CD14-positive monocyte (primary cell): Measurements from ENCODE around the gene VILL. TPM values are rescaled to one million over a fixed set of nuclear protein-coding genes. Genes with fewer than 3 reads are reported as not detected.

Experiments used
- DNase-seq, 3 donors: peaks; one replicate each; pipeline ENCODE4 v3.0.0-alpha.2; 2011 to 2022
- H2AFZ ChIP-seq: 2 replicates; pipeline ENCODE4 v1.6.0; 2012; ENCODE audit warnings: mild to moderate bottlenecking, low read depth, low read length, inconsistent platforms; ENCODE audit not compliant: insufficient read depth, poor library complexity, severe bottlenecking
- H3K27ac ChIP-seq, 2 donors: 1 replicate in 1 of 2; 2 replicates in 1 of 2; pipeline ENCODE4 v1.5.1; 2012 to 2013; ENCODE audit warnings: low read length in 2 of 2, control low read depth in 1 of 2, inconsistent platforms in 1 of 2, low read depth in 1 of 2, mild to moderate bottlenecking in 1 of 2
- H3K27me3 ChIP-seq, 2 donors: one replicate each; pipeline versions ENCODE4 v1.6.0 to v1.6.1; 2011 to 2013; ENCODE audit warnings: low read length in 2 of 2; ENCODE audit not compliant: control insufficient read depth in 2 of 2, insufficient read depth in 2 of 2
- H3K36me3 ChIP-seq, 2 donors: replicated peaks in 1 of 2; 1 replicate in 1 of 2; 2 replicates in 1 of 2; pipeline versions ENCODE4 v1.5.1 to v1.6.1; 2012 to 2013; ENCODE audit warnings: low read length in 2 of 2, control low read depth in 1 of 2, inconsistent platforms in 1 of 2, mild to moderate bottlenecking in 1 of 2; ENCODE audit not compliant: insufficient read depth in 2 of 2, control insufficient read depth in 1 of 2
- H3K4me1 ChIP-seq, 2 donors: 1 replicate in 1 of 2; 2 replicates in 1 of 2; pipeline versions ENCODE4 v1.5.1 to v1.6.1; 2012 to 2013; ENCODE audit warnings: low read length in 2 of 2, control low read depth in 1 of 2, inconsistent platforms in 1 of 2, mild to moderate bottlenecking in 1 of 2, moderate library complexity in 1 of 2; ENCODE audit not compliant: insufficient read depth in 2 of 2, control insufficient read depth in 1 of 2
- H3K4me2 ChIP-seq: replicated peaks from 2 replicates; pipeline ENCODE3; 2012; ENCODE audit warnings: low read length, moderate library complexity, mild to moderate bottlenecking; ENCODE audit not compliant: poor library complexity, severe bottlenecking; ENCODE audit errors: extremely low read depth
- H3K4me3 ChIP-seq, 3 experiments: fragments of 200-600 bp in 1 of 3; sonication (generic) in 1 of 3; replicated peaks in 1 of 3; 1 replicate in 2 of 3; 2 replicates in 1 of 3; pipeline ENCODE4 v1.5.1; 2011 to 2013; ENCODE audit warnings: low read length in 3 of 3, mild to moderate bottlenecking in 3 of 3, control low read depth in 2 of 3, low read depth in 2 of 3, inconsistent platforms in 1 of 3, moderate library complexity in 1 of 3
- H3K79me2 ChIP-seq: 2 replicates; pipeline ENCODE4 v1.6.0; 2012; ENCODE audit warnings: mild to moderate bottlenecking, control low read depth, inconsistent platforms, low read length, moderate library complexity; ENCODE audit not compliant: insufficient read depth
- H3K9ac ChIP-seq: 2 replicates; pipeline ENCODE4 v1.6.0; 2017; ENCODE audit warnings: low read length, mild to moderate bottlenecking; ENCODE audit not compliant: insufficient read depth, poor library complexity, severe bottlenecking
- H3K9me3 ChIP-seq, 2 donors: replicated peaks in 1 of 2; 1 replicate in 1 of 2; 2 replicates in 1 of 2; pipeline versions ENCODE4 v1.5.1 to v1.6.1; 2012 to 2013; ENCODE audit warnings: low read length in 2 of 2, control low read depth in 1 of 2; ENCODE audit not compliant: control insufficient read depth in 1 of 2, insufficient read depth in 1 of 2
- H4K20me1 ChIP-seq: 2 replicates; pipeline ENCODE4 v1.6.0; 2012; ENCODE audit warnings: mild to moderate bottlenecking, low read length, control low read depth, moderate library complexity; ENCODE audit not compliant: insufficient read depth
- H3K27ac Mint-ChIP-seq, 7 donors: one replicate each; pipeline ENCODE4 v1.8.0; 2020; ENCODE audit warnings: mild to moderate bottlenecking in 7 of 7, mixed read lengths in 7 of 7, moderate library complexity in 6 of 7, inconsistent platforms in 2 of 7
- H3K27me3 Mint-ChIP-seq, 3 donors: one replicate each; pipeline ENCODE4 v1.8.0; 2021 to 2022; ENCODE audit warnings: low read depth in 3 of 3, mild to moderate bottlenecking in 3 of 3, mixed read lengths in 3 of 3, moderate library complexity in 3 of 3, inconsistent platforms in 1 of 3
- H3K36me3 Mint-ChIP-seq, 2 donors: one replicate each; pipeline ENCODE4 v1.8.0; 2020; ENCODE audit warnings: mixed read lengths in 2 of 2, inconsistent platforms in 1 of 2, mild to moderate bottlenecking in 1 of 2
- H3K4me1 Mint-ChIP-seq: one replicate; pipeline ENCODE4 v1.8.0; 2020; ENCODE audit warnings: mild to moderate bottlenecking, mixed read lengths
- H3K4me3 Mint-ChIP-seq, 2 donors: one replicate each; pipeline ENCODE4 v1.8.0; 2020; ENCODE audit warnings: mild to moderate bottlenecking in 2 of 2, mixed read lengths in 2 of 2, moderate library complexity in 1 of 2
- H3K9me3 Mint-ChIP-seq, 7 donors: one replicate each; pipeline ENCODE4 v1.8.0; 2020 to 2022; ENCODE audit warnings: mixed read lengths in 7 of 7, mild to moderate bottlenecking in 6 of 7, moderate library complexity in 6 of 7, inconsistent platforms in 2 of 7
- WGBS: methylation state at CpG from one replicate; pipeline ENCODE4 v1.1.5; 2013; ENCODE audit warnings: missing lambda C conversion rate; ENCODE audit not compliant: insufficient coverage; 5-methylcytosine and 5-hydroxymethylcytosine counted together
- intact Hi-C, 2 donors: fragments of 100-400 bp; cut with micrococcal nuclease; formaldehyde crosslinking; loops; one replicate each; pipeline versions ENCODE4 v1.15.0 to v1.15.1; 2023
- polyA plus RNA-seq, 3 donors: library from polyadenylated mRNA; depleted of rRNA in 1 of 3; unstranded in 2 of 3; stranded (reverse) in 1 of 3; fragments of 300-500 nt in 2 of 3; fragments of >200 nt in 1 of 3; fragmentation: Illumina TruSeq in 2 of 3; gene quantifications; 1 replicate in 2 of 3; 2 replicates in 1 of 3; pipeline ENCODE4 v1.2.3, GENCODE V29; 2012 to 2021
- TF ChIP-seq, protein P1 (sequence below): fragments of 200-600 bp; IDR thresholded peaks from one replicate; pipeline ENCODE4 v1.8.0; 2022; ENCODE audit warnings: antibody characterized with exemption, mild to moderate bottlenecking

The VILL gene
- polyA plus RNA-seq, 3 donors, result 4.4 to 29.1 (median 7.4) TPM

DNA sequence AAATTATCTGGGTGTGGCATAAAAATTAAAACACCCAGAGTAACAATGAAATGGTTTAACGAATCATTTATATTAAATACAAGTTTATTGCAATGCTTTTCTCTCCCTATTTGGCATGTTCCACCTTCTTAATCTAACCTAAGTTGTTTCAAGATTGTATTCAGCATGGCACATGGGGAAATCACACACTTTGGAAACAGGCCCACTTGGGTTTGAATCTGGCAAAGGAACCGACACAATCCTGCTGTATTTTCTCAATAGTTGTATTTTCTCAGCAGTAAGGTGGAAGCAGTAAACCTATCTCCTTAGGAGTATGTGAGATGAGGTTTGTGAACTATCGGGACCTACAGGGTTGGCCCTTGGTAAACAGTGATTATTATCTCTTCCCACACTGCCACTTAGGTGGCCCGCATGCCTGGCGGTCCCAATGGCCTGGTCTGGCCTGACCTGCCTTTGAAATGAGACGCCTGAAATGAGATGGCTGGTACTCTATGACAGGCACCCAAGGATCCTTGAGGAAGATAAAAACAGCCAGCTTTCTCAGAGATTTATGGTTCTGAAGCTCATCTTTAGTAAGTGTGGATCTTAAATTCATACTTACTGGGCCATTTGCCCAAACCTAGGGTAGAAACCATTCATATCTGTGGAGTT lies 45.3 kb upstream of the VILL start:
- Mint-ChIP-seq H3K4me1 (peaks cover 25% of the 10 kb centered on the region), H3K27ac (no peak overlapping the region), H3K4me3 (no peak overlapping the region), H3K36me3 (peaks cover 0 to 3% of the 10 kb centered on the region in 2 donors), H3K9me3 (no peaks in the 10 kb centered on the region), H3K27me3 (peaks cover 0 to 1% (median 0%) of the 10 kb centered on the region in 3 donors)
- DNase-seq, result no peak
- no peak overlapping the region for H3K4me2 ChIP-seq
- H2AFZ ChIP-seq, result no peak overlapping the region
- H4K20me1 ChIP-seq, result no peaks in the 10 kb centered on the region
- no peaks in the 10 kb centered on the region for H3K27me3 ChIP-seq
- H3K9ac ChIP-seq, result no peak overlapping the region
- intact Hi-C loops, result no loop called here
- no peak overlapping the region for H3K4me3 ChIP-seq
- H3K4me1 ChIP-seq, result peaks cover 10 to 18% of the 10 kb centered on the region in 2 donors
- no peak overlapping the region for H3K27ac ChIP-seq
- H3K79me2 ChIP-seq, result no peaks in the 10 kb centered on the region
- TF ChIP-seq, protein P1, sequence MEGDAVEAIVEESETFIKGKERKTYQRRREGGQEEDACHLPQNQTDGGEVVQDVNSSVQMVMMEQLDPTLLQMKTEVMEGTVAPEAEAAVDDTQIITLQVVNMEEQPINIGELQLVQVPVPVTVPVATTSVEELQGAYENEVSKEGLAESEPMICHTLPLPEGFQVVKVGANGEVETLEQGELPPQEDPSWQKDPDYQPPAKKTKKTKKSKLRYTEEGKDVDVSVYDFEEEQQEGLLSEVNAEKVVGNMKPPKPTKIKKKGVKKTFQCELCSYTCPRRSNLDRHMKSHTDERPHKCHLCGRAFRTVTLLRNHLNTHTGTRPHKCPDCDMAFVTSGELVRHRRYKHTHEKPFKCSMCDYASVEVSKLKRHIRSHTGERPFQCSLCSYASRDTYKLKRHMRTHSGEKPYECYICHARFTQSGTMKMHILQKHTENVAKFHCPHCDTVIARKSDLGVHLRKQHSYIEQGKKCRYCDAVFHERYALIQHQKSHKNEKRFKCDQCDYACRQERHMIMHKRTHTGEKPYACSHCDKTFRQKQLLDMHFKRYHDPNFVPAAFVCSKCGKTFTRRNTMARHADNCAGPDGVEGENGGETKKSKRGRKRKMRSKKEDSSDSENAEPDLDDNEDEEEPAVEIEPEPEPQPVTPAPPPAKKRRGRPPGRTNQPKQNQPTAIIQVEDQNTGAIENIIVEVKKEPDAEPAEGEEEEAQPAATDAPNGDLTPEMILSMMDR, result no peak
- no peaks in the 10 kb centered on the region for H3K9me3 ChIP-seq
- H3K36me3 ChIP-seq, result no peaks in the 10 kb centered on the region
- WGBS, result 76% methylated on average over 3 of the region's 6 CpGs

DNA sequence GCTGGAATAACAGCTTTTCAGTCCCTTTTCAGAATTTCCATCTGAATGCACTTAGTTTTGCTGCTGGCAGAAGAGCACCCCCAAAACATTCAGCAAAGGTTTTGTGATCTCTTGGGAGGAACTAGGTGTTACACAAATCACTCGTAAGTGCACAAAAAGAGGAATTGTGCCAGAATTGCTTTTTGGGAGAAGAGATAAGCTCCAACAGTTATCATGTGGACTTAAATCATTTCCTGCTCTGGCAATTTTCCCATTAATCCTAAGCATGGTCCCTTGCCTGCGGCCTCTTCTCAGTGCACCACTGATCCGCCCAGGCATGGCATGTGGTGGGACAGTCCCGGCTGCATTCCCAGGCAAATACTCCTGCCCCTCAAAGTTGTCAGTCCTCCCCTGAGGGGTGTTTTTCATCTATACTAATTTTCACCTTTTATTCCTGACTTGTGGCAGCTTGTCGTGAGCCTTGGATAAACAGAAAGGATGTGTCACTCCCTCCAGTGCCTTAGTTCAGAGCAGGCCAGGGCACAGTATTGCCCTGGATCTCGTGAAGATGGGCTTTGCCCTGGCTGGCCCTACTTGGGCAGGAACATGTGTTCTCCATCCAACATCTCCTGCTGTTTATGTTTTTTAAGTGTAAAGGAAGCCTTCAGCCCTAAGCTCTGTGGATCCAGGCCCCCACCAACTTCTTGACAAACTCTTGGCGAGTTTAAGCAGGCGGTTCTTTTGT lies 44.6 kb upstream of the VILL start:
- Histone ChIP-seq H3K79me2 (no peaks in the 10 kb centered on the region), H3K27me3 (no peaks in the 10 kb centered on the region), H3K4me3 (no peak overlapping the region), H3K9me3 (no peaks in the 10 kb centered on the region), H2AFZ (no peak overlapping the region), H4K20me1 (no peaks in the 10 kb centered on the region), H3K4me2 (no peak overlapping the region), H3K36me3 (no peaks in the 10 kb centered on the region), H3K9ac (no peak overlapping the region), H3K27ac (no peak overlapping the region), H3K4me1 (peaks cover 10 to 18% of the 10 kb centered on the region in 2 donors)
- Mint-ChIP-seq H3K9me3 (no peaks in the 10 kb centered on the region), H3K27me3 (peaks cover 0 to 1% (median 0%) of the 10 kb centered on the region in 3 donors), H3K4me3 (no peak overlapping the region), H3K27ac (peak overlapping the region in 1 of 7 donors; percentile 5), H3K36me3 (peaks cover 0 to 3% of the 10 kb centered on the region in 2 donors), H3K4me1 (peaks cover 25% of the 10 kb centered on the region)
- TF ChIP-seq, protein P1, result no peak
- WGBS, result 7% methylated on average over 3 of the region's 8 CpGs
- intact Hi-C loops, result no loop called here
- peak in 1 of 3 donors; percentile 8 for DNase-seq
